GM23338 (cell line): Measurements from ENCODE around the gene GPR61. TPM values are rescaled to one million over a fixed set of nuclear protein-coding genes. Genes with fewer than 3 reads are reported as not detected.

Source experiments
- ATAC-seq: fragments of 200-7000 bp; cut with Tn5 transposase; 3 replicates; pipeline ENCODE4 v1.9.1; 2020
- DNase-seq: peaks from one replicate; pipeline ENCODE4 v3.0.0-alpha.2; 2015; ENCODE audit warnings: low spot score
- H2AFZ ChIP-seq: fragments of 200-600 bp; sonication (generic); 2 replicates; pipeline ENCODE4 v1.8.0; 2016; ENCODE audit warnings: antibody characterized with exemption, mild to moderate bottlenecking, moderate library complexity
- H3F3A ChIP-seq: fragments of 200-600 bp; sonication (generic); replicated peaks from 2 replicates; pipeline ENCODE4 v1.8.0; 2017; ENCODE audit warnings: antibody characterized with exemption, mixed run types, low read depth
- H3K27ac ChIP-seq: fragments of 200-600 bp; sonication (generic); 2 replicates; pipeline ENCODE4 v1.6.1; 2016; ENCODE audit warnings: low read depth
- H3K27me3 ChIP-seq: fragments of 200-600 bp; sonication (generic); 2 replicates; pipeline ENCODE4 v1.8.0; 2016; ENCODE audit warnings: mild to moderate bottlenecking, mixed run types, moderate library complexity; ENCODE audit not compliant: insufficient read depth
- H3K36me3 ChIP-seq: fragments of 200-600 bp; sonication (generic); 2 replicates; pipeline ENCODE4 v1.8.0; 2016; ENCODE audit warnings: mild to moderate bottlenecking; ENCODE audit not compliant: insufficient read depth
- H3K4me1 ChIP-seq: fragments of 200-600 bp; sonication (generic); 2 replicates; pipeline ENCODE4 v1.8.0; 2016; ENCODE audit warnings: mild to moderate bottlenecking, moderate library complexity; ENCODE audit not compliant: insufficient read depth
- H3K4me2 ChIP-seq: fragments of 200-600 bp; sonication (generic); 2 replicates; pipeline ENCODE4 v1.7.1; 2017; ENCODE audit warnings: mixed run types
- H3K4me3 ChIP-seq: fragments of 200-600 bp; sonication (generic); 2 replicates; pipeline ENCODE4 v1.6.1; 2016; ENCODE audit warnings: mixed run types
- H3K79me2 ChIP-seq: fragments of 200-600 bp; sonication (generic); replicated peaks from 2 replicates; pipeline ENCODE4 v1.8.0; 2017; ENCODE audit warnings: mild to moderate bottlenecking; ENCODE audit not compliant: insufficient read depth
- H3K9me2 ChIP-seq: fragments of 200-600 bp; sonication (generic); 2 replicates; pipeline ENCODE4 v1.8.0; 2017; ENCODE audit not compliant: insufficient read depth
- H4K20me1 ChIP-seq: fragments of 200-600 bp; sonication (generic); replicated peaks from 2 replicates; pipeline ENCODE4 v1.8.0; 2017; ENCODE audit warnings: mild to moderate bottlenecking; ENCODE audit not compliant: insufficient read depth
- H3K27ac Mint-ChIP-seq: 2 replicates; pipeline ENCODE4 v1.8.0; 2020; ENCODE audit warnings: inconsistent platforms, mild to moderate bottlenecking, moderate library complexity, mixed read lengths
- H3K27me3 Mint-ChIP-seq: 3 replicates; pipeline ENCODE4 v1.8.0; 2022; ENCODE audit warnings: low read depth, mild to moderate bottlenecking, moderate library complexity, mixed read lengths, inconsistent platforms; ENCODE audit not compliant: insufficient read depth, poor library complexity
- H3K36me3 Mint-ChIP-seq: 3 replicates; pipeline ENCODE4 v1.8.0; 2021; ENCODE audit warnings: low read depth, mild to moderate bottlenecking, inconsistent platforms, moderate library complexity, mixed read lengths
- H3K4me1 Mint-ChIP-seq: 3 replicates; pipeline ENCODE4 v1.8.0; 2020; ENCODE audit warnings: mild to moderate bottlenecking, inconsistent platforms, mixed read lengths
- H3K4me3 Mint-ChIP-seq: 3 replicates; pipeline ENCODE4 v1.8.0; 2021; ENCODE audit warnings: moderate library complexity, mild to moderate bottlenecking, inconsistent platforms, mixed read lengths
- H3K9me3 Mint-ChIP-seq: 3 replicates; pipeline ENCODE4 v1.8.0; 2020; ENCODE audit warnings: moderate library complexity, mild to moderate bottlenecking, inconsistent platforms, mixed read lengths
- CREB1 ChIP-seq: fragments of 250-450 bp; sonication (Bioruptor Pico); IDR thresholded peaks from 2 replicates; pipeline ENCODE4 v1.5.0; 2020; ENCODE audit warnings: low read depth, mild to moderate bottlenecking, moderate library complexity
- CTCF ChIP-seq, 2 experiments: fragments of 200-600 bp in 1 of 2; sonication (generic) in 1 of 2; conservative IDR thresholded peaks; 2 replicates each; pipeline versions ENCODE4 v1.5.1 to v1.6.1; 2016 to 2017; ENCODE audit warnings: antibody characterized with exemption in 2 of 2, low read depth in 2 of 2, mild to moderate bottlenecking in 2 of 2, moderate library complexity in 1 of 2
- EZH2 ChIP-seq: fragments of 200-600 bp; sonication (generic); IDR thresholded peaks from one replicate; pipeline ENCODE4 v1.8.0; 2017; ENCODE audit warnings: antibody characterized with exemption, mild to moderate bottlenecking, low read depth; ENCODE audit not compliant: unreplicated experiment
- EZH2phosphoT487 ChIP-seq: fragments of 200-600 bp; sonication (generic); IDR thresholded peaks from one replicate; pipeline ENCODE4 v1.8.1; 2018; ENCODE audit warnings: antibody characterized with exemption; ENCODE audit not compliant: unreplicated experiment
- JUNB ChIP-seq: IDR thresholded peaks from one replicate; pipeline ENCODE4 v1.6.1; 2016; ENCODE audit warnings: antibody characterized with exemption; ENCODE audit not compliant: unreplicated experiment
- NANOG ChIP-seq: IDR thresholded peaks from 2 replicates; pipeline ENCODE4 v1.6.1; 2016; ENCODE audit warnings: antibody characterized with exemption, borderline replicate concordance
- POLR2AphosphoS5 ChIP-seq: IDR thresholded peaks from 2 replicates; pipeline ENCODE4 v1.6.1; 2016; ENCODE audit warnings: antibody characterized with exemption, low read depth
- STAT1 ChIP-seq: IDR thresholded peaks from one replicate; pipeline ENCODE4 v1.6.1; 2016; ENCODE audit warnings: antibody characterized with exemption; ENCODE audit not compliant: unreplicated experiment
- ZNF114 ChIP-seq: fragments of 250-450 bp; sonication (Bioruptor Pico); IDR thresholded peaks from 2 replicates; pipeline ENCODE4 v1.5.0; 2020; ENCODE audit warnings: mild to moderate bottlenecking, moderate library complexity
- ZNF331 ChIP-seq: fragments of 250-450 bp; sonication (Bioruptor Pico); IDR thresholded peaks from 2 replicates; pipeline ENCODE4 v1.5.0; 2020; ENCODE audit warnings: low read depth, mild to moderate bottlenecking, moderate library complexity
- polyA plus RNA-seq: library from polyadenylated mRNA; unstranded; fragments of >200 nt; fragmentation: Nextera tagmentation; extraction: Ambion mirVana; gene quantifications from 2 replicates; pipeline ENCODE4 v1.2.1, GENCODE V29; 2016
- total RNA-seq: library from RNA; depleted of rRNA; stranded (reverse); fragments of >200 nt; shearing (Covaris generic); gene quantifications from 2 replicates; pipeline ENCODE4 v1.2.3, GENCODE V29; 2014
- TF ChIP-seq, protein P1 (sequence below): IDR thresholded peaks from one replicate; pipeline ENCODE4 v1.6.1; 2018; ENCODE audit warnings: antibody characterized with exemption; ENCODE audit not compliant: unreplicated experiment
- TF ChIP-seq, protein P2 (sequence below): fragments of 250-450 bp; sonication (Bioruptor Pico); IDR thresholded peaks from 2 replicates; pipeline ENCODE4 v1.5.0; 2020; ENCODE audit warnings: mild to moderate bottlenecking, moderate library complexity

The GPR61 gene
- total and polyA plus RNA-seq, 2 experiments from 2014 or later = 0.13 TPM; not detected in 1

GRCh38 chr1:109586055-109586454 is 46.4 kb downstream of the GPR61 start:
- Histone ChIP-seq H3K36me3 (peaks cover 31% of the 10 kb centered on the region), H4K20me1 (peaks cover 7% of the 10 kb centered on the region), H3K79me2 (no peaks in the 10 kb centered on the region), H3K27me3 (no peaks in the 10 kb centered on the region), H3K9me2 (no peaks in the 10 kb centered on the region), H3K27ac (no peak overlapping the region), H3K4me3 (no peak overlapping the region), H2AFZ (no peak overlapping the region), H3F3A (no peaks in the 10 kb centered on the region), H3K4me1 (no peaks in the 10 kb centered on the region), H3K4me2 (no peak overlapping the region)
- Mint-ChIP-seq H3K4me3 (no peak overlapping the region), H3K27ac (no peak overlapping the region), H3K27me3 (no peaks in the 10 kb centered on the region), H3K4me1 (no peaks in the 10 kb centered on the region), H3K36me3 (peaks cover 45% of the 10 kb centered on the region; the same call in 2 of the 3 replicates), H3K9me3 (no peaks in the 10 kb centered on the region)
- TF ChIP-seq NANOG (no peak), CTCF (conservative IDR thresholded peaks at IDR 0.05; ENCODE audit: low read depth in 2 of 2) (no peak), EZH2phosphoT487 (no peak), STAT1 (no peak), POLR2AphosphoS5 (no peak), ZNF331 (CRISPR knock-in tag) (no peak), ZNF114 (no peak), EZH2 (no peak), CREB1 (CRISPR knock-in tag) (no peak), JUNB (no peak)
- ATAC-seq (no peak), DNase-seq (no peak)

- Mint-ChIP-seq H3K36me3 (peaks cover 37% of the 10 kb centered on the region; the same call in 2 of the 3 replicates), H3K9me3 (no peaks in the 10 kb centered on the region), H3K27me3 (no peaks in the 10 kb centered on the region), H3K4me3 (no peak overlapping the region), H3K4me1 (no peaks in the 10 kb centered on the region), H3K27ac (no peak overlapping the region)
- Histone ChIP-seq H3K4me3 (no peak overlapping the region), H2AFZ (no peak overlapping the region), H3K27me3 (no peaks in the 10 kb centered on the region), H3K36me3 (peaks cover 42% of the 10 kb centered on the region), H3F3A (no peaks in the 10 kb centered on the region), H3K4me2 (no peak overlapping the region), H3K79me2 (no peaks in the 10 kb centered on the region), H3K9me2 (no peaks in the 10 kb centered on the region), H4K20me1 (peaks cover 4% of the 10 kb centered on the region), H3K27ac (no peak overlapping the region), H3K4me1 (no peaks in the 10 kb centered on the region)
- ATAC-seq (no peak), DNase-seq (no peak)
- TF ChIP-seq STAT1 (no peak), CREB1 (CRISPR knock-in tag) (no peak), JUNB (no peak), ZNF114 (no peak)
- TF ChIP-seq, protein P1, sequence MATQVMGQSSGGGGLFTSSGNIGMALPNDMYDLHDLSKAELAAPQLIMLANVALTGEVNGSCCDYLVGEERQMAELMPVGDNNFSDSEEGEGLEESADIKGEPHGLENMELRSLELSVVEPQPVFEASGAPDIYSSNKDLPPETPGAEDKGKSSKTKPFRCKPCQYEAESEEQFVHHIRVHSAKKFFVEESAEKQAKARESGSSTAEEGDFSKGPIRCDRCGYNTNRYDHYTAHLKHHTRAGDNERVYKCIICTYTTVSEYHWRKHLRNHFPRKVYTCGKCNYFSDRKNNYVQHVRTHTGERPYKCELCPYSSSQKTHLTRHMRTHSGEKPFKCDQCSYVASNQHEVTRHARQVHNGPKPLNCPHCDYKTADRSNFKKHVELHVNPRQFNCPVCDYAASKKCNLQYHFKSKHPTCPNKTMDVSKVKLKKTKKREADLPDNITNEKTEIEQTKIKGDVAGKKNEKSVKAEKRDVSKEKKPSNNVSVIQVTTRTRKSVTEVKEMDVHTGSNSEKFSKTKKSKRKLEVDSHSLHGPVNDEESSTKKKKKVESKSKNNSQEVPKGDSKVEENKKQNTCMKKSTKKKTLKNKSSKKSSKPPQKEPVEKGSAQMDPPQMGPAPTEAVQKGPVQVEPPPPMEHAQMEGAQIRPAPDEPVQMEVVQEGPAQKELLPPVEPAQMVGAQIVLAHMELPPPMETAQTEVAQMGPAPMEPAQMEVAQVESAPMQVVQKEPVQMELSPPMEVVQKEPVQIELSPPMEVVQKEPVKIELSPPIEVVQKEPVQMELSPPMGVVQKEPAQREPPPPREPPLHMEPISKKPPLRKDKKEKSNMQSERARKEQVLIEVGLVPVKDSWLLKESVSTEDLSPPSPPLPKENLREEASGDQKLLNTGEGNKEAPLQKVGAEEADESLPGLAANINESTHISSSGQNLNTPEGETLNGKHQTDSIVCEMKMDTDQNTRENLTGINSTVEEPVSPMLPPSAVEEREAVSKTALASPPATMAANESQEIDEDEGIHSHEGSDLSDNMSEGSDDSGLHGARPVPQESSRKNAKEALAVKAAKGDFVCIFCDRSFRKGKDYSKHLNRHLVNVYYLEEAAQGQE = no peak
- TF ChIP-seq, protein P2, sequence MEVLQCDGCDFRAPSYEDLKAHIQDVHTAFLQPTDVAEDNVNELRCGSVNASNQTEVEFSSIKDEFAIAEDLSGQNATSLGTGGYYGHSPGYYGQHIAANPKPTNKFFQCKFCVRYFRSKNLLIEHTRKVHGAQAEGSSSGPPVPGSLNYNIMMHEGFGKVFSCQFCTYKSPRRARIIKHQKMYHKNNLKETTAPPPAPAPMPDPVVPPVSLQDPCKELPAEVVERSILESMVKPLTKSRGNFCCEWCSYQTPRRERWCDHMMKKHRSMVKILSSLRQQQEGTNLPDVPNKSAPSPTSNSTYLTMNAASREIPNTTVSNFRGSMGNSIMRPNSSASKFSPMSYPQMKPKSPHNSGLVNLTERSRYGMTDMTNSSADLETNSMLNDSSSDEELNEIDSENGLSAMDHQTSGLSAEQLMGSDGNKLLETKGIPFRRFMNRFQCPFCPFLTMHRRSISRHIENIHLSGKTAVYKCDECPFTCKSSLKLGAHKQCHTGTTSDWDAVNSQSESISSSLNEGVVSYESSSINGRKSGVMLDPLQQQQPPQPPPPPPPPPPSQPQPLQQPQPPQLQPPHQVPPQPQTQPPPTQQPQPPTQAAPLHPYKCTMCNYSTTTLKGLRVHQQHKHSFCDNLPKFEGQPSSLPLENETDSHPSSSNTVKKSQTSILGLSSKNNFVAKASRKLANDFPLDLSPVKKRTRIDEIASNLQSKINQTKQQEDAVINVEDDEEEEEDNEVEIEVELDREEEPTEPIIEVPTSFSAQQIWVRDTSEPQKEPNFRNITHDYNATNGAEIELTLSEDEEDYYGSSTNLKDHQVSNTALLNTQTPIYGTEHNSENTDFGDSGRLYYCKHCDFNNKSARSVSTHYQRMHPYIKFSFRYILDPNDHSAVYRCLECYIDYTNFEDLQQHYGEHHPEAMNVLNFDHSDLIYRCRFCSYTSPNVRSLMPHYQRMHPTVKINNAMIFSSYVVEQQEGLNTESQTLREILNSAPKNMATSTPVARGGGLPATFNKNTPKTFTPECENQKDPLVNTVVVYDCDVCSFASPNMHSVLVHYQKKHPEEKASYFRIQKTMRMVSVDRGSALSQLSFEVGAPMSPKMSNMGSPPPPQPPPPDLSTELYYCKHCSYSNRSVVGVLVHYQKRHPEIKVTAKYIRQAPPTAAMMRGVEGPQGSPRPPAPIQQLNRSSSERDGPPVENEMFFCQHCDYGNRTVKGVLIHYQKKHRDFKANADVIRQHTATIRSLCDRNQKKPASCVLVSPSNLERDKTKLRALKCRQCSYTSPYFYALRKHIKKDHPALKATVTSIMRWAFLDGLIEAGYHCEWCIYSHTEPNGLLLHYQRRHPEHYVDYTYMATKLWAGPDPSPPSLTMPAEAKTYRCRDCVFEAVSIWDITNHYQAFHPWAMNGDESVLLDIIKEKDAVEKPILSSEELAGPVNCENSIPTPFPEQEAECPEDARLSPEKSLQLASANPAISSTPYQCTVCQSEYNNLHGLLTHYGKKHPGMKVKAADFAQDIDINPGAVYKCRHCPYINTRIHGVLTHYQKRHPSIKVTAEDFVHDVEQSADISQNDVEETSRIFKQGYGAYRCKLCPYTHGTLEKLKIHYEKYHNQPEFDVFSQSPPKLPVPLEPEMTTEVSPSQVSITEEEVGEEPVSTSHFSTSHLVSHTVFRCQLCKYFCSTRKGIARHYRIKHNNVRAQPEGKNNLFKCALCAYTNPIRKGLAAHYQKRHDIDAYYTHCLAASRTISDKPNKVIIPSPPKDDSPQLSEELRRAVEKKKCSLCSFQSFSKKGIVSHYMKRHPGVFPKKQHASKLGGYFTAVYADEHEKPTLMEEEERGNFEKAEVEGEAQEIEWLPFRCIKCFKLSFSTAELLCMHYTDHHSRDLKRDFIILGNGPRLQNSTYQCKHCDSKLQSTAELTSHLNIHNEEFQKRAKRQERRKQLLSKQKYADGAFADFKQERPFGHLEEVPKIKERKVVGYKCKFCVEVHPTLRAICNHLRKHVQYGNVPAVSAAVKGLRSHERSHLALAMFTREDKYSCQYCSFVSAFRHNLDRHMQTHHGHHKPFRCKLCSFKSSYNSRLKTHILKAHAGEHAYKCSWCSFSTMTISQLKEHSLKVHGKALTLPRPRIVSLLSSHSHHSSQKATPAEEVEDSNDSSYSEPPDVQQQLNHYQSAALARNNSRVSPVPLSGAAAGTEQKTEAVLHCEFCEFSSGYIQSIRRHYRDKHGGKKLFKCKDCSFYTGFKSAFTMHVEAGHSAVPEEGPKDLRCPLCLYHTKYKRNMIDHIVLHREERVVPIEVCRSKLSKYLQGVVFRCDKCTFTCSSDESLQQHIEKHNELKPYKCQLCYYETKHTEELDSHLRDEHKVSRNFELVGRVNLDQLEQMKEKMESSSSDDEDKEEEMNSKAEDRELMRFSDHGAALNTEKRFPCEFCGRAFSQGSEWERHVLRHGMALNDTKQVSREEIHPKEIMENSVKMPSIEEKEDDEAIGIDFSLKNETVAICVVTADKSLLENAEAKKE = no peak
Measured at GRCh38 chr1:109589177-109589576, 49.5 kb downstream of the GPR61 start.
